K562 (cell line): ENCODE measurements around the gene CD72. TPM values are rescaled to one million over a fixed set of nuclear protein-coding genes. Genes with fewer than 3 reads are reported as not detected.

Experiments
- CHD7 ChIP-seq: fragments of 200-600 bp; sonication (generic); IDR thresholded peaks from one replicate; pipeline ENCODE4 v1.6.1; 2012; ENCODE audit warnings: mild to moderate bottlenecking, low read depth, low read length, inconsistent platforms
- KLF6 ChIP-seq: fragments of 250-450 bp; sonication (Bioruptor Pico); IDR thresholded peaks from 2 replicates; pipeline ENCODE4 v1.4.0; 2020; ENCODE audit warnings: mild to moderate bottlenecking, moderate library complexity, borderline replicate concordance
- L3MBTL2 ChIP-seq: fragments of 450-650 bp; IDR thresholded peaks from 2 replicates; pipeline ENCODE4 v1.6.1; 2016; ENCODE audit warnings: mild to moderate bottlenecking, moderate library complexity
- NCOR1 ChIP-seq: fragments of 450-650 bp; IDR thresholded peaks from 2 replicates; pipeline ENCODE4 v1.6.1; 2016; ENCODE audit warnings: mild to moderate bottlenecking, moderate library complexity
- RNF2 ChIP-seq: sonication (generic); IDR thresholded peaks from 2 replicates; pipeline ENCODE4 v1.6.1; 2016
- SMC3 ChIP-seq: conservative IDR thresholded peaks from 2 replicates; pipeline ENCODE4 v1.6.1; 2011; ENCODE audit warnings: low read depth, low read length, improper control_type of control experiment; ENCODE audit not compliant: insufficient read depth
- STAG1 ChIP-seq: sonication (generic); formaldehyde crosslinking; IDR thresholded peaks from 2 replicates; pipeline ENCODE4 v1.5.0; 2020; ENCODE audit warnings: missing genetic modification reagents, borderline replicate concordance
- TARDBP ChIP-seq: fragments of 450-650 bp; IDR thresholded peaks from 2 replicates; pipeline ENCODE4 v1.6.1; 2016
- TCF15 ChIP-seq: fragments of 250-450 bp; sonication (Bioruptor Pico); IDR thresholded peaks from 2 replicates; pipeline ENCODE4 v1.8.0; 2022; ENCODE audit warnings: moderate library complexity, mild to moderate bottlenecking, inconsistent platforms
- TSHZ1 ChIP-seq: fragments of 250-450 bp; sonication (Bioruptor Pico); IDR thresholded peaks from 2 replicates; pipeline ENCODE4 v1.4.0; 2020; ENCODE audit warnings: mild to moderate bottlenecking, moderate library complexity
- ZBTB17 ChIP-seq: fragments of 450-650 bp; formaldehyde crosslinking; IDR thresholded peaks from 2 replicates; pipeline ENCODE4 v1.4.0; 2020; ENCODE audit warnings: mild to moderate bottlenecking
- ZNF3 ChIP-seq: fragments of 250-450 bp; sonication (Bioruptor Pico); IDR thresholded peaks from 2 replicates; pipeline ENCODE4 v1.5.0; 2021; ENCODE audit warnings: mild to moderate bottlenecking, moderate library complexity
- ZNF444 ChIP-seq: fragments of 250-450 bp; sonication (Bioruptor Pico); IDR thresholded peaks from 2 replicates; pipeline ENCODE4 v1.4.0; 2020; ENCODE audit warnings: mild to moderate bottlenecking, moderate library complexity
- polyA plus RNA-seq, 8 experiments: library from polyadenylated mRNA; depleted of rRNA in 4 of 8; stranded (reverse) in 5 of 8; unstranded in 3 of 8; fragments of >200 nt; fragmentation: Nextera tagmentation in 2 of 8; fragmentation: Illumina TruSeq in 1 of 8; extraction: Ambion mirVana in 2 of 8; extraction: Trizol in 1 of 8; gene quantifications; 2 replicates each; pipeline versions ENCODE4 v1.2.1 to v1.2.3, GENCODE V29; 2011 to 2014; ENCODE audit warnings: inconsistent platforms in 1 of 8, missing spikeins in 1 of 8
- total RNA-seq, 7 experiments: library from RNA; depleted of rRNA in 6 of 7; stranded (reverse); fragments of >200 nt in 6 of 7; fragmentation: Illumina TruSeq in 2 of 7; extraction: Trizol in 2 of 7; gene quantifications; 2 replicates each; pipeline versions ENCODE4 v1.2.1 to v1.2.3, GENCODE V29; 2011 to 2021; ENCODE audit warnings: low replicate concordance in 1 of 7

The CD72 gene
- total and polyA plus RNA-seq, 9 of the 15 experiments (the other 6 are each of a cell fraction or from before 2014, with no cell fraction given) = 0.11 to 0.78 (median 0.27) TPM; not detected in 1

GRCh38 chr9:35664531-35665470 lies 46.6 kb upstream of the CD72 start, which contains the start of gene ARHGEF39 (continued):
- TF ChIP-seq CHD7 = no peak
- no peak for TF ChIP-seq TARDBP
- no peak for TF ChIP-seq RNF2
- no peak for TF ChIP-seq ZBTB17 (CRISPR knock-in tag)
- no peak for TF ChIP-seq ZNF3
- TF ChIP-seq STAG1 (CRISPR knock-in tag) = no peak
- TF ChIP-seq TCF15 (CRISPR knock-in tag) = no peak
- TF ChIP-seq SMC3 = no peak
- no peak for TF ChIP-seq KLF6 (CRISPR knock-in tag)
- TF ChIP-seq TSHZ1 = no peak
- TF ChIP-seq L3MBTL2 = peak; percentile 47
- no peak for TF ChIP-seq NCOR1
- TF ChIP-seq ZNF444 (CRISPR knock-in tag) = no peak
